NB4 (cell line): ENCODE data around the gene TAF3.

Source experiments
- MYC ChIP-seq: IDR thresholded peaks from 2 replicates; pipeline ENCODE4 v1.6.1; 2011; ENCODE audit warnings: low read depth, low read length
- POLR2A ChIP-seq: IDR thresholded peaks from 2 replicates; pipeline ENCODE4 v1.6.1; 2011; ENCODE audit warnings: mild to moderate bottlenecking; ENCODE audit not compliant: insufficient read length; ENCODE audit errors: extremely low read depth
- TF ChIP-seq, protein P1 (sequence below): IDR thresholded peaks from 2 replicates; pipeline ENCODE4 v1.6.1; 2011; ENCODE audit warnings: low read depth, low read length
- TF ChIP-seq, protein P2 (sequence below): IDR thresholded peaks from one replicate; pipeline ENCODE4 v1.5.1; 2012; ENCODE audit warnings: low read depth, low read length

DNA sequence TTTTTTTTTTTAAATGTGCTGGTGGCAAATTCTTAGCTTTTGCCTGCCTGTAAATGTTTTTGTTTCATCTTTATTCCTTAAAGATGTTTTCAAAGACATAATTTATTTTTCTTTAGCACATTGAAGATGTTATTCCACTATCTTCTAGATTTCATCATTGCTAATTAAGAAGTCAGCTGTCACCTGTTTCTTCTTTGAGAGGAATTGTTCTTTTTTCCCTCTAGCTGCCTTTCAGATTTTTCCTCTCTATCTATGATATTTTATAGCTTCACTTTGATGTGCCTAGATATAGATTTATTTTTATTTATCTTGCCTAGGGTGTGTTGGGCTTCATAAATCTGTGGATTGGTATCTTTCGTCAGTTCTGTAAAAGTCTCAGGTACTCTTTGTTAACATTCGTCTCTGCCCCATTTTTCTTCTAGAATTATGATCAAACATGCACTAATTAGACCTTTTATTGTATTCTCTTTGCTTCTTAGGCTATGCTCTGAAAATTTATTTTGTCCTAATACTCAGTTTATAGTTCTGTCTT lies 186.2 kb downstream of the TAF3 start:
- TF ChIP-seq, protein P1, sequence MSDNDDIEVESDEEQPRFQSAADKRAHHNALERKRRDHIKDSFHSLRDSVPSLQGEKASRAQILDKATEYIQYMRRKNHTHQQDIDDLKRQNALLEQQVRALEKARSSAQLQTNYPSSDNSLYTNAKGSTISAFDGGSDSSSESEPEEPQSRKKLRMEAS, result no peak
- TF ChIP-seq, protein P2, sequence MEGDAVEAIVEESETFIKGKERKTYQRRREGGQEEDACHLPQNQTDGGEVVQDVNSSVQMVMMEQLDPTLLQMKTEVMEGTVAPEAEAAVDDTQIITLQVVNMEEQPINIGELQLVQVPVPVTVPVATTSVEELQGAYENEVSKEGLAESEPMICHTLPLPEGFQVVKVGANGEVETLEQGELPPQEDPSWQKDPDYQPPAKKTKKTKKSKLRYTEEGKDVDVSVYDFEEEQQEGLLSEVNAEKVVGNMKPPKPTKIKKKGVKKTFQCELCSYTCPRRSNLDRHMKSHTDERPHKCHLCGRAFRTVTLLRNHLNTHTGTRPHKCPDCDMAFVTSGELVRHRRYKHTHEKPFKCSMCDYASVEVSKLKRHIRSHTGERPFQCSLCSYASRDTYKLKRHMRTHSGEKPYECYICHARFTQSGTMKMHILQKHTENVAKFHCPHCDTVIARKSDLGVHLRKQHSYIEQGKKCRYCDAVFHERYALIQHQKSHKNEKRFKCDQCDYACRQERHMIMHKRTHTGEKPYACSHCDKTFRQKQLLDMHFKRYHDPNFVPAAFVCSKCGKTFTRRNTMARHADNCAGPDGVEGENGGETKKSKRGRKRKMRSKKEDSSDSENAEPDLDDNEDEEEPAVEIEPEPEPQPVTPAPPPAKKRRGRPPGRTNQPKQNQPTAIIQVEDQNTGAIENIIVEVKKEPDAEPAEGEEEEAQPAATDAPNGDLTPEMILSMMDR, result no peak
- no peak for TF ChIP-seq POLR2A
- no peak for TF ChIP-seq MYC
